ENCODE measurements around the gene RFX3. TPM values are rescaled to one million over a fixed set of nuclear protein-coding genes. Genes with fewer than 3 reads are reported as not detected.

The RFX3 gene
- total RNA-seq, 2 experiments from 2014 or later = 22.9 to 24.8 TPM

GRCh38 chr9:3282365-3282764 lies 243.4 kb downstream of the RFX3 start:
- no peak overlapping the region for H3K4me3 Mint-ChIP-seq
- no peaks in the 10 kb centered on the region for H3K4me1 ChIP-seq (ENCODE audit: insufficient read depth, low read length)
- no peak overlapping the region for H3K27ac Mint-ChIP-seq
- no peak overlapping the region for H3K4me3 ChIP-seq (ENCODE audit: low read length)
- no peak overlapping the region for H3K27ac ChIP-seq (ENCODE audit: low read depth in 1 of 2, low read length in 2 of 2)
- H3K4me1 Mint-ChIP-seq (ENCODE audit: low read depth) = no peaks in the 10 kb centered on the region
- no peaks in the 10 kb centered on the region for H3K9me3 Mint-ChIP-seq
- no peak for ATAC-seq (ENCODE audit: poor library complexity)
- H3K36me3 ChIP-seq (ENCODE audit: insufficient read depth, low read length) = peaks cover 11% of the 10 kb centered on the region
- peaks cover 59% of the 10 kb centered on the region for H3K36me3 Mint-ChIP-seq (ENCODE audit: low read depth)
- no peaks in the 10 kb centered on the region for H3K27me3 ChIP-seq (ENCODE audit: control insufficient read depth in 1 of 2, insufficient read depth in 2 of 2, low read length in 2 of 2)
- no peaks in the 10 kb centered on the region for H3K9me3 ChIP-seq (ENCODE audit: control insufficient read depth in 1 of 2, insufficient read depth in 1 of 2, low read length in 2 of 2)
- intact Hi-C loops (cut with DNase I, micrococcal nuclease) = no loop called here
- no peaks in the 10 kb centered on the region for H3K27me3 Mint-ChIP-seq
- no peak for DNase-seq
- CTCF ChIA-PET = no interaction called here
- POLR2A ChIA-PET = interaction anchor here (1.2 kb wide), 1 partner anchor 244 kb away, joined by 3 read pairs; the partner anchor contains the start of gene RFX3
- TF ChIP-seq CTCF (IDR thresholded peaks at IDR 0.05) = no peak

GRCh38 chr9:3281399-3281798 lies 244.4 kb downstream of the RFX3 start:
- Histone ChIP-seq H3K9me3 (ENCODE audit: control insufficient read depth in 1 of 2, insufficient read depth in 1 of 2, low read length in 2 of 2) (no peaks in the 10 kb centered on the region), H3K27ac (ENCODE audit: low read depth in 1 of 2, low read length in 2 of 2) (no peak overlapping the region), H3K4me1 (ENCODE audit: insufficient read depth, low read length) (no peaks in the 10 kb centered on the region), H3K27me3 (ENCODE audit: control insufficient read depth in 1 of 2, insufficient read depth in 2 of 2, low read length in 2 of 2) (no peaks in the 10 kb centered on the region), H3K4me3 (ENCODE audit: low read length) (no peak overlapping the region), H3K36me3 (ENCODE audit: insufficient read depth, low read length) (peaks cover 9% of the 10 kb centered on the region)
- ChIA-PET CTCF (no interaction called here), POLR2A (interaction anchor here (1.2 kb wide), 1 partner anchor 245 kb away, joined by 3 read pairs; the partner anchor contains the start of gene RFX3)
- no peaks in the 10 kb centered on the region for H3K9me3 Mint-ChIP-seq
- no peaks in the 10 kb centered on the region for H3K4me1 Mint-ChIP-seq (ENCODE audit: low read depth)
- intact Hi-C loops (cut with DNase I, micrococcal nuclease) = no loop called here
- TF ChIP-seq CTCF (IDR thresholded peaks at IDR 0.05) = no peak
- ATAC-seq (ENCODE audit: poor library complexity) (no peak), DNase-seq (no peak)
- H3K4me3 Mint-ChIP-seq = no peak overlapping the region
- H3K27ac Mint-ChIP-seq = no peak overlapping the region
- peaks cover 59% of the 10 kb centered on the region for H3K36me3 Mint-ChIP-seq (ENCODE audit: low read depth)
- no peaks in the 10 kb centered on the region for H3K27me3 Mint-ChIP-seq

- no peak for TF ChIP-seq CTCF (IDR thresholded peaks at IDR 0.05)
Measured at GRCh38 chr9:3277200-3277599, 248.6 kb downstream of the RFX3 start.

More at GRCh38 chr9:3277200-3277599, 248.6 kb downstream of the RFX3 start:
- no peak overlapping the region for H3K27ac Mint-ChIP-seq
- H3K4me3 ChIP-seq (ENCODE audit: low read length) = no peak overlapping the region
- H3K9me3 Mint-ChIP-seq = no peaks in the 10 kb centered on the region
- ChIA-PET CTCF (no interaction called here), POLR2A (no interaction called here)
- H3K4me1 Mint-ChIP-seq (ENCODE audit: low read depth) = no peaks in the 10 kb centered on the region
- ATAC-seq (ENCODE audit: poor library complexity) = no peak
- H3K27me3 ChIP-seq (ENCODE audit: control insufficient read depth in 1 of 2, insufficient read depth in 2 of 2, low read length in 2 of 2) = no peaks in the 10 kb centered on the region
- intact Hi-C loops (cut with DNase I, micrococcal nuclease) = no loop called here
- H3K36me3 Mint-ChIP-seq (ENCODE audit: low read depth) = peaks cover 71% of the 10 kb centered on the region
- no peak for DNase-seq
- H3K4me1 ChIP-seq (ENCODE audit: insufficient read depth, low read length) = no peaks in the 10 kb centered on the region
- H3K36me3 ChIP-seq (ENCODE audit: insufficient read depth, low read length) = peaks cover 24% of the 10 kb centered on the region
- no peaks in the 10 kb centered on the region for H3K27me3 Mint-ChIP-seq
- H3K27ac ChIP-seq (ENCODE audit: low read depth in 1 of 2, low read length in 2 of 2) = no peak overlapping the region
- no peak overlapping the region for H3K4me3 Mint-ChIP-seq
- no peaks in the 10 kb centered on the region for H3K9me3 ChIP-seq (ENCODE audit: control insufficient read depth in 1 of 2, insufficient read depth in 1 of 2, low read length in 2 of 2)
